GM18502 (cell line): Measurements from ENCODE around the gene SLC17A9.

Experiments
- ATAC-seq: cut with Tn5 transposase; IDR thresholded peaks from one replicate; pipeline ENCODE4 v1.9.1; 2021; ENCODE audit warnings: mild to moderate bottlenecking; ENCODE audit not compliant: unreplicated experiment, poor library complexity

SLC17A9 gene

GRCh38 chr20:62966212-62967148 is 14.0 kb downstream of the SLC17A9 start:
- no peak for ATAC-seq

GRCh38 chr20:62967149-62967501 is 14.6 kb downstream of the SLC17A9 start:
- no peak for ATAC-seq

GRCh38 chr20:62967628-62968351 is 15.3 kb downstream of the SLC17A9 start:
- ATAC-seq = no peak

GRCh38 chr20:62968378-62969178 is 16.1 kb downstream of the SLC17A9 start:
- no peak for ATAC-seq

GRCh38 chr20:62969179-62969760 is 16.8 kb downstream of the SLC17A9 start:
- ATAC-seq = no peak

GRCh38 chr20:62969939-62970306 is 17.4 kb downstream of the SLC17A9 start:
- no peak for ATAC-seq

- ATAC-seq = no peak
Measured at GRCh38 chr20:62970307-62971210, 18.1 kb downstream of the SLC17A9 start.

- ATAC-seq = no peak
Measured at GRCh38 chr20:62971211-62971949, 18.9 kb downstream of the SLC17A9 start.

GRCh38 chr20:62971950-62972844 is 19.7 kb downstream of the SLC17A9 start:
- ATAC-seq = peak; percentile 76

GRCh38 chr20:62972845-62973745 is 20.6 kb downstream of the SLC17A9 start:
- ATAC-seq = no peak

GRCh38 chr20:62975251-62975760 is 22.8 kb downstream of the SLC17A9 start:
- ATAC-seq = no peak

- no peak for ATAC-seq
Measured at GRCh38 chr20:62975812-62976508, 23.5 kb downstream of the SLC17A9 start.

- no peak for ATAC-seq
Measured at GRCh38 chr20:62976886-62977285, 24.4 kb downstream of the SLC17A9 start.

- peak; percentile 61 for ATAC-seq
Measured at GRCh38 chr20:62977613-62978560, 25.4 kb downstream of the SLC17A9 start.

GRCh38 chr20:62978561-62978943 is 26.0 kb downstream of the SLC17A9 start:
- ATAC-seq = no peak
